Measurements from ENCODE around the gene BAIAP2. TPM values are rescaled to one million over a fixed set of nuclear protein-coding genes. Genes with fewer than 3 reads are reported as not detected.

Gene BAIAP2
- total and polyA plus RNA-seq, 2 of the 13 experiments (the other 11 are each of a cell fraction or from before 2014, with no cell fraction given): 22.5 to 24.0 TPM

DNA sequence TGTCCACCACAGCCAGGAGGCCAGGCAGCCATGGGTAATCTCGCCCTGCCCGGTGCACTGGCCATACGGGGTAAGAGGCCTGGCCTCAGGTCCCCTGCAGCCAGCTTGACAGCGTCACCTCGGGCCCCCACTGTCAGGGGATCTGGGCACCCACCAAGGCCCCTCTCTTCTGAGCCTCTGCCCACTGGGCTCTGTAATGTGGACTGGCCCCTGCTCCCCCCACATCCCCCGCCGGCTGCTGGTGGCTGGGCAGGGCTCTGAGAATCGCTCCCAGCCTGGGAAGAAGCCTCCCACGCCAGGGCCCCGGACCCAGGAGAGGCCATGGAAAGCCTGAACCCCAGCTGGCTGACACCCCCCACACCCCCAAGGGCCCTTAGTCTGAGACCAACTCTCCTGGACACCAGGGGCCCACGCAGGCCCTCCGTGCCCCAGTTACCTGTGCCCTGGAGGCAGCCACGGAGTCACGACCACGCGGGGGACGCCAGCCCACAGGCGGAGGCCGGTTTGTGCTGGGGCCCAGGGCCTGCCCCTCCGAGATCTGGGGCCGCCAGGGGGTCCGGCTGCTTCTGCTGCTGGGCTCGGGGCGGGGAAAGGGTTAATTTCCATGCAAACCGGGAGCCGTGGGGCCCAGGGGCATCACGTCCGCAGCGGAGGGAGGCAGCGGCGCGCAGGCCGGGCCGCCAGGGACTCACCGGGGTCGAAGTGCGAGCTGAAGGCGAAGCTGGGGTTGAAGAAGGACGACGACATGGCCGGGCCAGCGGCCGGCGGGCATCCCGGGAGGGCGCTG is 130.5 kb downstream of the BAIAP2 start, which contains the start of gene PVALEF (continued):
- TF ChIP-seq, protein P1, sequence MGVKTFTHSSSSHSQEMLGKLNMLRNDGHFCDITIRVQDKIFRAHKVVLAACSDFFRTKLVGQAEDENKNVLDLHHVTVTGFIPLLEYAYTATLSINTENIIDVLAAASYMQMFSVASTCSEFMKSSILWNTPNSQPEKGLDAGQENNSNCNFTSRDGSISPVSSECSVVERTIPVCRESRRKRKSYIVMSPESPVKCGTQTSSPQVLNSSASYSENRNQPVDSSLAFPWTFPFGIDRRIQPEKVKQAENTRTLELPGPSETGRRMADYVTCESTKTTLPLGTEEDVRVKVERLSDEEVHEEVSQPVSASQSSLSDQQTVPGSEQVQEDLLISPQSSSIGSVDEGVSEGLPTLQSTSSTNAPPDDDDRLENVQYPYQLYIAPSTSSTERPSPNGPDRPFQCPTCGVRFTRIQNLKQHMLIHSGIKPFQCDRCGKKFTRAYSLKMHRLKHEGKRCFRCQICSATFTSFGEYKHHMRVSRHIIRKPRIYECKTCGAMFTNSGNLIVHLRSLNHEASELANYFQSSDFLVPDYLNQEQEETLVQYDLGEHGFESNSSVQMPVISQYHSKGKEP (CRISPR knock-in tag; IDR thresholded peaks at IDR 0.05): peak; percentile 71; the same call in 1 of the 2 replicates
- 0 out of 2 replicates have a peak, but pooled peaks have one; percentile 72 for TF ChIP-seq REL (CRISPR knock-in tag; conservative IDR thresholded peaks at IDR 0.05)
- TF ChIP-seq FIP1L1 (IDR thresholded peaks at IDR 0.05; ENCODE audit: borderline replicate concordance, insufficient read depth, low read depth, low read length): 0 out of 2 replicates have a peak, but pooled peaks have one; percentile 74
- TF ChIP-seq ZNF564 (CRISPR knock-in tag; IDR thresholded peaks at IDR 0.05): peak; percentile 74; the same call in 1 of the 2 replicates
- no peak for TF ChIP-seq PHF5A (CRISPR knock-in tag; IDR thresholded peaks at IDR 0.05; ENCODE audit: low read depth, unreplicated experiment)
- TF ChIP-seq NCOR1 (IDR thresholded peaks at IDR 0.05; ENCODE audit: borderline replicate concordance, low read length): 0 out of 2 replicates have a peak, but pooled peaks have one; percentile 17
- TF ChIP-seq ZNF30 (CRISPR knock-in tag; IDR thresholded peaks at IDR 0.05): peak; percentile 54; the same call in 1 of the 2 replicates
- TF ChIP-seq, protein P2, sequence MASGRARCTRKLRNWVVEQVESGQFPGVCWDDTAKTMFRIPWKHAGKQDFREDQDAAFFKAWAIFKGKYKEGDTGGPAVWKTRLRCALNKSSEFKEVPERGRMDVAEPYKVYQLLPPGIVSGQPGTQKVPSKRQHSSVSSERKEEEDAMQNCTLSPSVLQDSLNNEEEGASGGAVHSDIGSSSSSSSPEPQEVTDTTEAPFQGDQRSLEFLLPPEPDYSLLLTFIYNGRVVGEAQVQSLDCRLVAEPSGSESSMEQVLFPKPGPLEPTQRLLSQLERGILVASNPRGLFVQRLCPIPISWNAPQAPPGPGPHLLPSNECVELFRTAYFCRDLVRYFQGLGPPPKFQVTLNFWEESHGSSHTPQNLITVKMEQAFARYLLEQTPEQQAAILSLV (CRISPR knock-in tag; IDR thresholded peaks at IDR 0.05; ENCODE audit: borderline replicate concordance): peak; percentile 90; the same call in 1 of the 2 replicates
- TF ChIP-seq, protein P3, sequence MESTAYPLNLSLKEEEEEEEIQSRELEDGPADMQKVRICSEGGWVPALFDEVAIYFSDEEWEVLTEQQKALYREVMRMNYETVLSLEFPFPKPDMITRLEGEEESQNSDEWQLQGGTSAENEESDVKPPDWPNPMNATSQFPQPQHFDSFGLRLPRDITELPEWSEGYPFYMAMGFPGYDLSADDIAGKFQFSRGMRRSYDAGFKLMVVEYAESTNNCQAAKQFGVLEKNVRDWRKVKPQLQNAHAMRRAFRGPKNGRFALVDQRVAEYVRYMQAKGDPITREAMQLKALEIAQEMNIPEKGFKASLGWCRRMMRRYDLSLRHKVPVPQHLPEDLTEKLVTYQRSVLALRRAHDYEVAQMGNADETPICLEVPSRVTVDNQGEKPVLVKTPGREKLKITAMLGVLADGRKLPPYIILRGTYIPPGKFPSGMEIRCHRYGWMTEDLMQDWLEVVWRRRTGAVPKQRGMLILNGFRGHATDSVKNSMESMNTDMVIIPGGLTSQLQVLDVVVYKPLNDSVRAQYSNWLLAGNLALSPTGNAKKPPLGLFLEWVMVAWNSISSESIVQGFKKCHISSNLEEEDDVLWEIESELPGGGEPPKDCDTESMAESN (CRISPR knock-in tag; conservative IDR thresholded peaks at IDR 0.05): 0 out of 2 replicates have a peak, but pooled peaks have one; percentile 47
- TF ChIP-seq HHEX (CRISPR knock-in tag; IDR thresholded peaks at IDR 0.05): 0 out of 2 replicates have a peak, but pooled peaks have one; percentile 38
- TF ChIP-seq ZNF430 (CRISPR knock-in tag; IDR thresholded peaks at IDR 0.05): peak; percentile 42; the same call in 1 of the 2 replicates
- peak; percentile 96 for TF ChIP-seq BRD4 (CRISPR knock-in tag; IDR thresholded peaks at IDR 0.05)
- TF ChIP-seq, protein P4, sequence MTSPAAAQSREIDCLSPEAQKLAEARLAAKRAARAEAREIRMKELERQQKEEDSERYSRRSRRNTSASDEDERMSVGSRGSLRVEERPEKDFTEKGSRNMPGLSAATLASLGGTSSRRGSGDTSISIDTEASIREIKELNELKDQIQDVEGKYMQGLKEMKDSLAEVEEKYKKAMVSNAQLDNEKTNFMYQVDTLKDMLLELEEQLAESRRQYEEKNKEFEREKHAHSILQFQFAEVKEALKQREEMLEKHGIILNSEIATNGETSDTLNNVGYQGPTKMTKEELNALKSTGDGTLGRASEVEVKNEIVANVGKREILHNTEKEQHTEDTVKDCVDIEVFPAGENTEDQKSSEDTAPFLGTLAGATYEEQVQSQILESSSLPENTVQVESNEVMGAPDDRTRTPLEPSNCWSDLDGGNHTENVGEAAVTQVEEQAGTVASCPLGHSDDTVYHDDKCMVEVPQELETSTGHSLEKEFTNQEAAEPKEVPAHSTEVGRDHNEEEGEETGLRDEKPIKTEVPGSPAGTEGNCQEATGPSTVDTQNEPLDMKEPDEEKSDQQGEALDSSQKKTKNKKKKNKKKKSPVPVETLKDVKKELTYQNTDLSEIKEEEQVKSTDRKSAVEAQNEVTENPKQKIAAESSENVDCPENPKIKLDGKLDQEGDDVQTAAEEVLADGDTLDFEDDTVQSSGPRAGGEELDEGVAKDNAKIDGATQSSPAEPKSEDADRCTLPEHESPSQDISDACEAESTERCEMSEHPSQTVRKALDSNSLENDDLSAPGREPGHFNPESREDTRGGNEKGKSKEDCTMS (CRISPR knock-in tag; conservative IDR thresholded peaks at IDR 0.05): no peak; the same call in 1 of the 2 replicates
- TF ChIP-seq HDAC1 (CRISPR knock-in tag; IDR thresholded peaks at IDR 0.05): peak; percentile 59; the same call in 1 of the 2 replicates
- TF ChIP-seq FOXM1 (CRISPR knock-in tag; IDR thresholded peaks at IDR 0.05): no peak
- peak; percentile 45; the same call in 1 of the 2 replicates for TF ChIP-seq ZFP41 (CRISPR knock-in tag; IDR thresholded peaks at IDR 0.05; ENCODE audit: borderline replicate concordance)
- TF ChIP-seq, protein P5, sequence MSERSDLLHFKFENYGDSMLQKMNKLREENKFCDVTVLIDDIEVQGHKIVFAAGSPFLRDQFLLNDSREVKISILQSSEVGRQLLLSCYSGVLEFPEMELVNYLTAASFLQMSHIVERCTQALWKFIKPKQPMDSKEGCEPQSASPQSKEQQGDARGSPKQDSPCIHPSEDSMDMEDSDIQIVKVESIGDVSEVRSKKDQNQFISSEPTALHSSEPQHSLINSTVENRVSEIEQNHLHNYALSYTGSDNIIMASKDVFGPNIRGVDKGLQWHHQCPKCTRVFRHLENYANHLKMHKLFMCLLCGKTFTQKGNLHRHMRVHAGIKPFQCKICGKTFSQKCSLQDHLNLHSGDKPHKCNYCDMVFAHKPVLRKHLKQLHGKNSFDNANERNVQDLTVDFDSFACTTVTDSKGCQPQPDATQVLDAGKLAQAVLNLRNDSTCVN (CRISPR knock-in tag; IDR thresholded peaks at IDR 0.05; ENCODE audit: borderline replicate concordance): no peak
- TF ChIP-seq LCORL (IDR thresholded peaks at IDR 0.05): no peak
- TF ChIP-seq LCORL (CRISPR knock-in tag; IDR thresholded peaks at IDR 0.05): peak; percentile 78
- TF ChIP-seq, protein P6, sequence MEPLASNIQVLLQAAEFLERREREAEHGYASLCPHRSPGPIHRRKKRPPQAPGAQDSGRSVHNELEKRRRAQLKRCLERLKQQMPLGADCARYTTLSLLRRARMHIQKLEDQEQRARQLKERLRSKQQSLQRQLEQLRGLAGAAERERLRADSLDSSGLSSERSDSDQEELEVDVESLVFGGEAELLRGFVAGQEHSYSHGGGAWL (CRISPR knock-in tag; IDR thresholded peaks at IDR 0.05): peak; percentile 53; the same call in 1 of the 2 replicates
